ENCODE results near the gene TESPA1. TPM values are rescaled to one million over a fixed set of nuclear protein-coding genes. Genes with fewer than 3 reads are reported as not detected.
"Not testable (repeated sequence)": the region's sequence is repeated elsewhere in the genome, so short reads cannot be mapped to it uniquely, and the experiment has no call there.

TESPA1 gene
- total RNA-seq, 4 donors from 2014 or later: 0.42 to 2.8 (median 0.98) TPM; not detected in 1

DNA sequence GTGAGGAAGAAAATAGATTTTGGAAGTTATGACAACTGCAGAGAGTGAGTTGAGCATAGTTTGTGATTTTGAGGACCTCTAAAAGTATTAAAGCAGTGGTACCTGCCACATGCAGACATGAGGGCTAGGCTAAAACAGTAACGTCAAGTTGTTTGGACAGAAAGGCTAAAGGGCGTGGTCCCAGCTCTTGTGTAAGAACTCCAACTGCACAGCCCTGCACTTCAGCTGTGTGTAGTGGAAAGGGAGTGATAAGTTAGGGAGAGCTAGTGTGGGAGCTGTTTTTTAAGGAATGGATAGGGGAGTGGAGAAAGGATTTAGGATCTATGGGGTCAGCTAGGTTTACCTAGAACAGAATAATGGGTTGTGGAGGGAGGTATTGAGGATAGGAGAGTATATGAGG is 39.5 kb downstream of the TESPA1 start:
- Histone ChIP-seq H3K9me3 (no peaks in the 10 kb centered on the region), H3K4me1 (peaks cover 0 to 6% (median 0%) of the 10 kb centered on the region in 4 donors), H3K36me3 (no peaks in the 10 kb centered on the region), H3K27ac (no peak overlapping the region), H3K27me3 (no peaks in the 10 kb centered on the region), H3K4me3 (no peak overlapping the region)
- 75% methylated on average over 2 of the region's 2 CpGs for WGBS, 2 donors
- no peak for TF ChIP-seq EP300 (IDR thresholded peaks at IDR 0.05)
- no peak for TF ChIP-seq CTCF (IDR thresholded peaks at IDR 0.05)
- no peak for TF ChIP-seq POLR2A (IDR thresholded peaks at IDR 0.05)
- no peak for DNase-seq (ENCODE audit: low spot score in 2 of 2)

GRCh38 chr12:54943292-54943691 is 41.3 kb downstream of the TESPA1 start:
- WGBS, 2 donors: 67 to 82% methylated on average over 4 of the region's 4 CpGs
- DNase-seq (ENCODE audit: low spot score in 2 of 2); H3K27ac ChIP-seq; H3K27me3 ChIP-seq; H3K4me3 ChIP-seq; H3K36me3 ChIP-seq; H3K4me1 ChIP-seq; H3K9me3 ChIP-seq: not testable (repeated sequence)

DNA sequence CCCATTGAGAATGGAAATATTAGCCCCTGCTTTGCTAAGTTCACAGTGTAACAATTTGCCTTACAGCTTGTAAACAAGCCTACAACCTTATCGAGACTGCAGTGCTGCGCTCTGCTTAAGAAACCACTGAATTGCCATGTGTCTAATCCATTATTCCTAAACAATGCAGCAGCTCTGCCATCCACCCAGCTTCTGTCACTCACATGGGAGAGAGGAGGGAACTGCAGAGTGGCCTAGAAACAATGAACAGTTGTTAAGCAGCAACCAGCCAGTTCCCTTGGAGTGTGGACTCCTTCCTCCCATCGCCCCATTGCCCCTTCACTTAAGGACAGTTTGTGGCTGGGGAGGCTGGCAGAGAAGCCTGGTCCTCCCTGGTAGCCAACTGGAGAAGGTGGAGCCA is 42.9 kb downstream of the TESPA1 start:
- Histone ChIP-seq H3K9me3 (no peaks in the 10 kb centered on the region), H3K27me3 (no peaks in the 10 kb centered on the region), H3K4me1 (no peaks in the 10 kb centered on the region), H3K36me3 (no peaks in the 10 kb centered on the region), H3K27ac (no peak overlapping the region), H3K4me3 (no peak overlapping the region)
- no peak for DNase-seq (ENCODE audit: low spot score in 2 of 2)
- no peak for TF ChIP-seq POLR2A (IDR thresholded peaks at IDR 0.05)
- no peak for TF ChIP-seq CTCF (IDR thresholded peaks at IDR 0.05)
- TF ChIP-seq EP300 (IDR thresholded peaks at IDR 0.05): no peak
- 43 to 60% methylated on average over 3 of the region's 3 CpGs for WGBS, 2 donors

GRCh38 chr12:54940727-54941315 is 43.7 kb downstream of the TESPA1 start:
- H3K4me1 ChIP-seq: peaks cover 0 to 2% (median 0%) of the 10 kb centered on the region in 4 donors
- WGBS, 2 donors: 64 to 68% methylated on average over 6 of the region's 6 CpGs
- TF ChIP-seq CTCF (IDR thresholded peaks at IDR 0.05): no peak
- no peak for TF ChIP-seq EP300 (IDR thresholded peaks at IDR 0.05)
- TF ChIP-seq POLR2A (IDR thresholded peaks at IDR 0.05): no peak
- H3K36me3 ChIP-seq: no peaks in the 10 kb centered on the region
- H3K27me3 ChIP-seq: no peaks in the 10 kb centered on the region
- H3K4me3 ChIP-seq: no peak overlapping the region
- no peak overlapping the region for H3K27ac ChIP-seq
- H3K9me3 ChIP-seq: no peaks in the 10 kb centered on the region
- DNase-seq (ENCODE audit: low spot score in 2 of 2): no peak

GRCh38 chr12:54937929-54938328 is 46.6 kb downstream of the TESPA1 start:
- H3K27me3 ChIP-seq: no peaks in the 10 kb centered on the region
- WGBS, 2 donors: 84 to 89% methylated on average over 2 of the region's 2 CpGs
- H3K9me3 ChIP-seq: no peaks in the 10 kb centered on the region
- no peaks in the 10 kb centered on the region for H3K36me3 ChIP-seq
- H3K4me3 ChIP-seq: no peak overlapping the region
- TF ChIP-seq CTCF (IDR thresholded peaks at IDR 0.05) (no peak), EP300 (IDR thresholded peaks at IDR 0.05) (no peak), POLR2A (IDR thresholded peaks at IDR 0.05) (no peak)
- no peak overlapping the region for H3K27ac ChIP-seq
- DNase-seq (ENCODE audit: low spot score in 2 of 2): no peak
- H3K4me1 ChIP-seq: peaks cover 0 to 13% (median 0%) of the 10 kb centered on the region in 4 donors

GRCh38 chr12:54937376-54937775 is 47.2 kb downstream of the TESPA1 start:
- Histone ChIP-seq H3K4me3 (no peak overlapping the region), H3K27me3 (no peaks in the 10 kb centered on the region), H3K4me1 (peaks cover 0 to 14% (median 0%) of the 10 kb centered on the region in 4 donors), H3K27ac (no peak overlapping the region), H3K9me3 (no peaks in the 10 kb centered on the region), H3K36me3 (no peaks in the 10 kb centered on the region)
- TF ChIP-seq CTCF (IDR thresholded peaks at IDR 0.05) (no peak), EP300 (IDR thresholded peaks at IDR 0.05) (no peak), POLR2A (IDR thresholded peaks at IDR 0.05) (no peak)
- no peak for DNase-seq (ENCODE audit: low spot score in 2 of 2)

All from tibial nerve (tissue), 4 donors.